KBM-7 (cell line): Measurements from ENCODE around the gene CERS5.
"Not testable (repeated sequence)": the region's sequence is repeated elsewhere in the genome, so short reads cannot be mapped to it uniquely, and the experiment has no call there.

ENCODE experiments used
- DNase-seq: peaks from one replicate; pipeline ENCODE4 v3.0.0-alpha.2; 2015
- in situ Hi-C: fragments of 300-500 bp; cut with MboI; formaldehyde crosslinking; loops from 2 replicates; pipeline ENCODE4 v1.14.3; 2020; ENCODE audit warnings: low sequenced_read_pairs, low pct_unique_long_range_greater_than_20kb, mixed read lengths

CERS5 gene

DNA sequence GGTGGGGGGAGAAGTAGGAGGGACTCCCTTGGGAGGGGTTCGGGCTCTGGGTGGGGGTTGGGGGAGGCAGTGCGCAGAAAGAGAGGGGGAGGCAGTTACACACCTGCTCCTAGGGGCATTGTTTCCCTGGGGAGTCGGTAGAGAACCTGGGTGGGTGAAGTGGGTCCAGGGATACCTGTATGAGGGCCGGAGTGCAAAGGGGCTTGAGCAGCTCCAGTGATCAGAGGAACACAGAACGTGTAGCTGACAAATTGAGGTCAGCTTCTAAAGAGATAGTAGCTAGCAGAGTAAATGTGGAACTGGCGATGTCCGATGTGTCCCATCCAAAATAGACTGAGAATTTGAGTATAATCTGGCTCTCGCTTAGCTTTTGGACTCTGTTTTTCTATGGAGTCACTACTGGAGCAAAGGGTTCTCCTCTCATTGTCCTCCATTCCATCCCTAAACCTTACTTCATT lies 81.5 kb downstream of the CERS5 start:
- in situ Hi-C loops = no loop called here

DNA sequence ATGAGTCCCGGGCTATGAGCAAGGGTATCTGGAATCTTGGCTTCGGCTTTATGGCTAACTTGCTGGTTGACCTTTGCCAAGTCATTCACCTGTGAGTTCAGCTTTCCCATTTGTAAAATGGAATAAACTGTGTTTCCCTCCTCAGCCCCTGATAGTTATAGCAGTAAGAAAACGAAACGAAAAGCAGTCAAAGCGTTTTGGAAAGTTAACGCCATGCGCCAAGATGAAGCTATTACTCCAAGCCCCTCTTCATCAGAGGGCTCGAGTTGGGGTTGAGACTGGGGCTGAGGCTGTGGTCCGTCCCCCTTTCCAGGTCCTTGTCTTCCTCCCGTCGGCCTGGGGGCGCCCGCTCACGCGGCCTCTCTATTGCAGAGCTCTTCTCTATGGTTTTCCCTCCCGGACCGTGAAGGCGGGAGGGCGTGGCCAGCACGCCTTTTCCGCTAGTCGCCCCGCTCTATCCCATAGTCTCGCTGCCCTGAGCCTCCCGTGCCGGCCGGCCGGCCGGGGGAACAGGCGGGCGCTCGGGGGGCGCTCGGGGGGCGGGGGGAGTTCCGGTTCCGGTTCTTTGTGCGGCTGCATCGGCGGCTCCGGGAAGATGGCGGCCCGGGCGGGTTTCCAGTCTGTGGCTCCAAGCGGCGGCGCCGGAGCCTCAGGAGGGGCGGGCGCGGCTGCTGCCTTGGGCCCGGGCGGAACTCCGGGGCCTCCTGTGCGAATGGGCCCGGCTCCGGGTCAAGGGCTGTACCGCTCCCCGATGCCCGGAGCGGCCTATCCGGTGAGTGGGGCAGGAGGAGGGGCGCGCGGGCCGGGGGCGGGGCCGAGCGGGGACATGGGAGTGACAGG lies 82.2 kb downstream of the CERS5 start, which contains the start of gene SMARCD1:
TSS of gene SMARCD1 (plus strand) at position 568 of the 840 bp plus-strand sequence. CDS start at position 596, 28 bp downstream.
- in situ Hi-C loops = no loop called here

More for the DNA sequence above, 81.5 kb downstream of the CERS5 start:
- no peak for DNase-seq

DNA sequence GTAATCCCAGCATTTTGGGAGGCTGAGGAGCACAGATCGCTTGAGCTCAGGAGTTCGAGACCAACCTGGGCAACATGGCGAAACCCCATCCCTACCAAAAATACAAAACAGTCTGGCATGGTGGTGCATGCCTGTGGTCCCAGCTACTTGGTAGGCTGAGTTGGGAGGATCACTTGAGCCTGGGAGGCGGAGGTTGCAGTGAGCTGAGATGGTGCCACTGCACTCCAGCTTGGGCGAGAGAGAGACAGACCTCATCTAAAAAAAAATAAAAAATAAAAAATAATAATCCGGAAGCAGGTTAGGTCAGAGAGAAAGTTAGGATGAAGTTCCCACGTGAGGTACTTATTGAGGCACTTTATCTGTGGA lies 82.8 kb downstream of the CERS5 start:
- in situ Hi-C loops, DNase-seq: not testable (repeated sequence)

More for the DNA sequence above, 82.2 kb downstream of the CERS5 start, which contains the start of gene SMARCD1:
- DNase-seq = peak; percentile 91

DNA sequence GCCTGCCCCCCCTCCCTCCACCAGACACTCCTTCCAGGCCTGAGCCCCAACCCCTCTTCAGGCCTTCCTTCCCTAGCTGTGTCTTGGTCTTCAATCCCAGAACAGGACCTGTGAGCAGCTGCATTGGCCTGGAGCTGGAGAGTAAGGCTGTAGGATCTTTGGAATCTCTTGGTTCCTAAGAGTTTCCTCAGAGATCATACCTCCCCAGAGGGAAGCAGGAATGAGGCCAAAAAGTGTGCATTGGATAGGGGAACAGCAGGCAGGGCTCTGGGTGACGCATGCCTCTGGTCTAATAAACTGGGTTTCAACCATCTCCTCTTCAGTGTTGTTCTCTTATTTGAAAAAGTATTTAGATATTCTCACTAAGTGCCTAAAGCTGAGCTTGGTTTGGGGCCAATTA lies 83.9 kb downstream of the CERS5 start:
- in situ Hi-C loops = no loop called here
- no peak for DNase-seq

DNA sequence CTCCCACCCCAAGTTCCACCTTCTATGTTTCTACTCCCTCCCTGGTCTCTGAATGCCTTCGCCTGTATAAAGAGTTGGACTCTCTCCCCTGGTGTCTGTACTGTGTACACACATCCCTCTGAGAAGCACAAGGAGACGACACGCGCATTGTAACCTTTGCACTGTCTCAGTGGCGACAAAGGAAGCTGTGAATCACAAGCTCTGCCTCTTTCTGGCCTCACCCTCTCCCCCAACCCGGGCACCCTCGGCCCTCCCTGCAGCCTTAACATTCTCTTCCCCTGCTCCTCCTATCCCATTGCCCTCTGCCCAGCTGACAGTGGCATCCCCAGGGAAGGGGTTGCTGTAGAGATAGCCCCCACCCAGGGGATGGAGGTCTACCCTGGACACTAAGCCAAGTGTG lies 84.5 kb downstream of the CERS5 start:
- no peak for DNase-seq
- in situ Hi-C loops = no loop called here

DNA sequence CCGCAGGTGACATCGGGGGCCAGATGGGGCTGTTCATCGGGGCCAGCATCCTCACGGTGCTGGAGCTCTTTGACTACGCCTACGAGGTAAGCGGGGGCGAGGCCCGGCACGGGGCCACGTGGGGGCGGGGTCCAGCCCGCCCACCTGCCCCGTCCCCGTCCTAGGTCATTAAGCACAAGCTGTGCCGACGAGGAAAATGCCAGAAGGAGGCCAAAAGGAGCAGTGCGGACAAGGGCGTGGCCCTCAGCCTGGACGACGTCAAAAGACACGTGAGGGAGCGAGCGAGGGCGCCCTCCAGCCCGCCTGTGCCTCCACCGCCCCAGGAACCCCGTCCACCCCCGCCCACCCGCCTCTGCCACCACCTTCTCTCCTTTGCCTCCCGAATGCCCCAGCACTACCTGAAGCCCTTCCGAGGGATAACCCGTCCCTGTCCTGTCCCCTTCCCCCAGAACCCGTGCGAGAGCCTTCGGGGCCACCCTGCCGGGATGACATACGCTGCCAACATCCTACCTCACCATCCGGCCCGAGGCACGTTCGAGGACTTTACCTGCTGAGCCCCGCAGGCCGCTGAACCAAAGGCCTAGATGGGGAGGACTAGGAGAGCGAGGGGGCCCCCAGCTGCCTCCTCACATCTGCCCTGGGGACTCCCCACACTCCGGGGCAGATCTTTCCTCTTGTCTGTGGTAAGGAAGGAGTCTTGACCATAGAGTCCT lies 85.9 kb downstream of the CERS5 start:
- in situ Hi-C loops = no loop called here
- DNase-seq = no peak

DNA sequence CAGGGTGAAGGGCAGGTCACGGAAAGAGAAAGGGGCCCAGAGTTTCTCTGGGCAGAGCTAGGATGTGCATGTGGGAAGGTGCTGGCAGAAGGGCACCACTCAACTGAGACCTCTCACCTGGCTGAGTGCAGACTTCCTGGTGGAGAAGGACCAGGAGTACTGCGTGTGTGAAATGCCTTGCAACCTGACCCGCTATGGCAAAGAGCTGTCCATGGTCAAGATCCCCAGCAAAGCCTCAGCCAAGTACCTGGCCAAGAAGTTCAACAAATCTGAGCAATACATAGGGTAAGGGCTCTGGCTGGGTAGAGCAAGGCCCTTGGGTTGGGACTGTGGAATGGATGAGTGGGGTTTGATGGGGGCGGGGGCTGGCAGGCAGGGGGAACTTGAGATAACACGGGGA lies 87.4 kb downstream of the CERS5 start:
- DNase-seq = no peak
- in situ Hi-C loops = no loop called here
